NCI-H1092 treated with DMSO at 0.1 percent for 48 hours (cell line): Measurements from ENCODE around the gene ZBTB45.

Experiments used
- DNase-seq: peaks from one replicate; lab custom pipeline; 2025; lab: John Stamatoyannopoulos, UW

The ZBTB45 gene

GRCh38 chr19:58538257-58539168 is 18.9 kb upstream of the ZBTB45 start:
- DNase-seq = no peak

DNA sequence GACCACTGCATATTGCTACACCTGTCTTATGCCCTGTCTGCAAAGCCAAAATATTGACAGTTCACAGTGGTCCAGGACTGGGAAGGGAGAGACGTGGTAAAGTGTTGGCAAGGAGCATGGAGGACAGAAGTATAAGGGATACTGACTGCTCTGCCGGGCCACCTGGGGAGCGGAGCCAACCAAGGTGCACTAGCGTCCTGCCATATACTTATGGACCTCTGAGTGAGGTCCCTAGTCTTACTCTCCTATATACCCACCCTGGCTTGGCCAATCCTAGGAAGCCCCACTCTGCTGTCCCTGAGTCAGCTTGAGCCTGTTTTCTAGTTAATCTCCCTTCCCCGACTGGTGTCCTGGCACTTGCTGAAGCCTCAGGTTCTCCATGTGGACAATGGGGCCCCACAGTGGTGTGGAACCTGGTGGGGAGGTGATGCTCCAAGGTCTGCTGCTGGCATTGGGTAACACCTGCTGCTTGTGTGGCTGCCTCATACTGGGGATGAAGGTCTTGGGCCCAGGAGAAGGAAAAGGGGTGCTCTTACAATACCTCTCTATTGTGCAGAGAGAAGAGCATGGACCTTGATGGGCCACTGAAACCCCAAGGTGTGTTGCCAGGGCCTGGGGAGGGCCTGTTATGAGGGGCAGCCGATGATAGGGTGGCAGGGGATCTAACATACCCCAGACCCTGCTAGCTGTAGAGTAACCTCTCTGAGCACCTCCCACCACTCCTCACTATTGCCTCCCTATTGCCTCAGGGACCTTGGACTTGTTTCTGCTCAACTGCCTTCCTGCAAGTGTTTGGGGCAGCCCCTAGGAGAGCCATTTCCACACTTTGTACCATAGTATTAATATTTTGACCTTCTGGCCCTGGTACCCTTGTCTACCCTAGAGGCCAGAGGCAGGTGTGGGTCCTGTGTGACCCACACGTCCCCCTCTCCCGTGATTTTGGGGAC is 17.5 kb upstream of the ZBTB45 start:
- no peak for DNase-seq

DNA sequence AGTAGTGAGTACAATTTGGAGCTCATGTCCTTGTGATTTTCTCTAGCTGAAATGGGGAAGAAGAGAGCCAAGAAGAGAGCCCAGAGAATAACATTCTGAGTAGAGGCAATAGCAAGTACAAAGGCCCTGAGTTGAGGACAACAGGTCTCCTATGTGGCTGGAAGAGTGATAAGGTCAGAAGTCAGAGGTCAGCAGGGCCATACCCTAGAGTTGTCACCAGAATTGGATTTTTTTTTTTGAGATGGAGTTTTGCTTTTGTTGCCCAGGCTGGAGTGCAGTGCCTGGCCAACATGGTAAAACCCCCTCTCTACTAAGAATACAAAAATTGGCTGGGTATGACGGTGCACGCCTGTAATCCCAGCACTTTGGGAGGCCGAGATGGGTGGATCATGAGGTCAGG is 16.2 kb upstream of the ZBTB45 start:
- no peak for DNase-seq

DNA sequence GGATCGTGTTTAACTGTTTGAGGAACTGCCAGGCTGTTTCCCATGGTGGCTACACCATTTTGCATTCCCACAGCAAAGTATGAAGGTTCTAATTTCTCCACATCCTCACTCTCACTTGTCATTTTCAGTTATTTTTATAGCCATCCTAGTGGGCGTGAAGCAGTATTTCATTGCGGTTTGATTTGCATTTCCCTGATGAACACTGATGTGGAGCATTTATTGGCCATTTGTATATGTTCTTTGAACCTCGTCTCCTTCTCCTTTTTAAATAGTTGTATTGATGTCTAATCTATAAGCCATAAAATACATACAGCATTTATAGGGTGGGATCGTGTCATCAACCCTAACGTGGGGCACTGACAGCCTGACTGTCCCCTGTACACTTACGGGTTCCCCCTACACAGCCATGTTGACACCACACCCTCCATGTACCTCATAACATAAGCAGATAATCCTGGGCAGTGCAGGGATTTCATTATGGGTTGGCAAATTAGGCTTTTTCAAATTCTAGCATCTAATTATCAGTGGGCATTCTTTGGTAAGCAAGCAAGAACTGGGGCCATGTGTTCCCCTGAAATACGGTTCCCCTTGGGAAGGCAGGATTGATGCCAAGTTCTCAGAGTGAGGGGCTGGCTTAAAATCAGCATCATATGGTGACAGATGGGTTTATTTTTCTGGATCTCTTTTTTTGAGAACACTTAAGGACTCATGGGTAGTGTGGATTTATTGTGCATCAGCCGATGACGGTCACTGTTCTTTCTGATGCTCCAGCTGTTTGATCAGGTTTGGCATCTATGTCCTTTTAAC is 11.6 kb upstream of the ZBTB45 start:
- no peak for DNase-seq

DNA sequence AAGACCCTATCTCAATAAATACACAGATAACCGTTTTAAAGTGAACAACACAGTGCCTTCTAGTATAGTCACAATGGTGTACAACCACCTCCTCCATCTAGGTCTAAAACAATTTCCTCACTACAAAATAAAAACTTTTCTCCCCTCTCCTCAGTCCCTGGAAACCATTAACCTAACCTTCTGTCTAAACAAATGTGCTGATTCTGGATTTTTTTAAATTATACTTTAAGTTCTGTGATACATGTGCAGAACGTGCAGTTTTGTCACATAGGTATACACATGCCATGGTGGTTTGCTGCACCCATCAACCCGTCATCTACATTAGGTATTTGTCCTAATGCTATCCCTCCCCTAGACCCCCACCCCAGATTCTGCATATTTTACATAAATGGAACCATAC is 9.8 kb upstream of the ZBTB45 start:
- DNase-seq = no peak

DNA sequence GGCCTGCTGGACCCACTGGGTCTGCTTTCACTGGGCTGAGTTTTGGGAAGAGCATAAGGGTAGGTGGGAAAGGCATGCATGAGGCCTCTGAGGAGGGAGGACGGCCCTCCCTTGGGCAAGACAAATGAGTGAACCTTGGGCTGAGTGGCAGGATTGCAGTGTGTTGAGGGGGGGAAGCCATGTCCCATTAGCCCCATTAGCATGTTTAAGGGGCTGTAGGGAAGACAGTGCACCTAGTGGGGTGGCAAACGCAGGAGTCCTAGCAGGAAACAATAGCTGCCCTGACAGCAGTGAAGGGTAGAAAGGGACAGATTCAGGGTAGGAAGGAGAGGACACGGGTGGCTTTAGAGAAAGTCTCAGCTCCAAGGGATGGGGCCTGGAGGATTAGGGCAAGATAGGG is 3.1 kb upstream of the ZBTB45 start:
- no peak for DNase-seq

DNA sequence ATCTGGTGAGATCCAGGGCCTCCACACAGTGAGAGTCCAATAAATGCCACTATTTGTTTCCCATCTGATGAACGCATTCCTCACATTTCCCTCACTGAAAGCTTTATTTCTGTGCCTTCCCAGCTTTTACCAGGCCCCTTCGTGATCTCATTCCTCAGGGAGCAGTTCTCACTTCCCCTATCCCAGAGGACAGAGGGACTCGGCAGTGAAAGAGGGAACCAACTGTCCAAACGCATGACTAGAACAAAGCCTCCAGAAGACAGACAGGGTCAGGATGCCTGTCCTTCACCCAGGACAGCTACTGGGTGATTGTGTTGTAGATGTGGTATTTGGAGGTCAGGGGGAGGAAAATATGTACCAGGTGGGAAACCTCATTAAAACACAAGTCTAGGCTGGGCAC is 2.0 kb upstream of the ZBTB45 start:
- no peak for DNase-seq

DNA sequence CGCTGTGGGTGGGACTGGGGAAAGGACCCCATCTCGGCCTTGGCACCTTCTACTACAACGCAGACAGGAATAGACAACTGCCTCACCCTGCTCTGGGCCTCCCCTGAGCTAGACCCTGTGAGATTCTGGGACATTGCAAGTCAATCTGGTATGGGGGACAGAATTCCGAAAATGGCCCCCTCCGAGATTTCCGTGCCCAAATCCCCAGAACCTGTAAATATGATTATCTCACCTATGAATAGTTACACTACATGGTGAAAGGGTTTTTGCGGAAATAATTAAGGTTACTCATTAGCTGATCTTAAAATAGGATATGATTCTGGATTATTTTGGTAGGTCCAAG is 618 bp upstream of the ZBTB45 start:
- DNase-seq = no peak

GRCh38 chr19:58519087-58519354 is 589 bp downstream of the ZBTB45 start:
- peak; percentile 54 for DNase-seq

DNA sequence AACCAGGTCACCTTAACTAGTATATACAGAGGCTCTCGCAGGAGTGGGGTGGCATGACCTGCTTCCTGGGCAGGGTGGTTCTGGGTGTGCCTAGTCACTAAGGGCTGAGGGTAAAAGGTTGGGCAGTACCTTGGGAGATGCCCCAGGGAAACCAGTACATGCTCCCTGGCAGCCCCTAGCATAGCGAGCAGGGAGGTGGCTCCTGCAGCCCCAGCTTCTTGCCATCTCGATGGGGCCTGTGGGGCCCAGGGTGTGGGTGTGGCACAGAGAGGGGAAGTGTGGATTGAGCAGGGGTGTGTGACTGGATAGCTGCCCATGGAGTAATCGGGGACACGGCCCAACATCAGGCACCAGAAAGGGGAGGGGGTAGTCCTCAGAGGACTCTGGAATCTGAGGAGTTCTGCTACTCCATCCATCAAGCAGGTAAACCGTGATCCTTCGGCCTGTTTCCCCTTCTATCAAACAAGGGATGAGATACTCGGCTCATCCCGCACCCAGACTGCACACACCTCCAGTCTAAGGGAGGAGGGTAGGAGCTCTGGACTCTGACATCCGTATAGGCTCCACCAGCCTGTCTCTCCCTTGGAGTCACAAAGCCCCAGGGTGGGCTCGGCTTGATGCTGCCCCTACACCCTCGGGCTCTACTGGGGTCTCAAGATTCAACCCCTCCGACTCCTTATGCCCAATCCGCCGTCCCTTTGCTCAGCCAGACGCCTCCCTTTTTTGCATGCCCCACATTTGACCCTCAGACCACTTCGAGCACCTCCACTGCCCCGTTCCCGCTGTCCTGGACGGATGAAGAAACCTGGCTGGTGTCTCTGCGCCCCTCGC is 1.1 kb downstream of the ZBTB45 start:
- no peak for DNase-seq

- DNase-seq = no peak
Measured at GRCh38 chr19:58516964-58517833, 2.4 kb downstream of the ZBTB45 start.

GRCh38 chr19:58516246-58516836 is 3.3 kb downstream of the ZBTB45 start:
- no peak for DNase-seq

- no peak for DNase-seq
Measured at GRCh38 chr19:58515259-58515658, 4.4 kb downstream of the ZBTB45 start.

DNA sequence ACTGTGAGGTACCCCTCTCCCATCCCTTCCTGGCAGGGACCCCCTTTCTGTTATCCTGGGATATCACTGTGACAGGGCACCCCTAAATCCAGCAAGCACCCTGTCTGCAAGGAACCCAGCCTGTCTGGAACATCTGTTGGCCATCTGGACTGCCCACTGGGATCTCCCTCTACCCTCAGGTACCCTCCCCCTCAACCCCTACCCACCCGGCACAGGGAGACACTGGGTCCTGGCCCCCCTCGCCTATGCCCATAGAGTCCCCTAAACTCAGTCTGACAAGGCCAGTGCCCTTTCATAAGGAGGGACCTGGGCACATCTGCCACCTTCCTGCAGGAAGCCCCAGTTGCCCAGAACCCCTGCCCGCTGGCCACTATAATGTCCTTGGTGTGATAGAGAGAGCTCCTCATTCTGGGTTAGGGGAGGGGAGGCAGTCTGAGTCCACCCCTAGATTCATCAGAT is 5.0 kb downstream of the ZBTB45 start:
- DNase-seq = no peak

DNA sequence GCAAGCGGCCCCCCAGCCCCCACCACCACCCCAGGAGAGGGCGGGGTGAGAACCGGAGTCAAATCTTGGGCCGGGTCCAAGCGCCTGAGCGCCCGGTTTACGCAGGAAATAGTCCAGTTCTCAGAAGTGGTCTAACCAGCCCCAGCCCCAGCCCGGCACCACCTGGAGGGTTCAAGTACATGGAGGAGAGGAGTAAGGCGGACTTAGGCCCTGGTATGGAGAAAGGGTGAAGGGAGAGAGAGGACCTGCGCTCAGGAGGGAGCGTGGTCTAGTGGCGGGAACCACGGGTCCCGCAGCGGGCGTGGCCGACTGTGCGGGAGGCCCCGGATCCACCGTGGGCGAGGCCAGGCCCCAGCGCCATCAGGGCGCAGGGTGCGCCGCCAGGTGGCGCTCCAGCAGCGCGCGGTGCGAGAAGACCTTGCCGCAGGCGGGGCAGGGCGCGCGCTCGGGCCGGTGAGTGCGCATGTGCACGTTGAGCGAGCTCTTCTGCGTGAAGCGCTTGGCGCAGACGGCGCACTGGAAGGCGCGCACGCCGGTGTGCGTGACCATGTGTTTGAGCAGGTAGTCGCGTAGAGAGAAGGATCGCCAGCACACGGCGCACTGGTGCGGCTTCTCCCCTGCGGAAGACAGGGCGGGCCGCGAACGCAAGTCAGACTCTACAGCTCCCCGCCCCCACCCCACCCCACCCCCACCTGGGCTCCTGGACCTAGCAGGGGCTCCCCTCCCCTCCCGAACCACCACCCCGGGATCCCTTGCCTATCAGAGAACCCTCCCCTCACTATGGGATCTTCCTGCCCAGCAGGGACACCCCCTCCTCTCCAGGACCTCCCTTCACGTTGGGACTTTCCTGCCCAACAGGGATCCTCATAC is 5.7 kb downstream of the ZBTB45 start:
- peak; percentile 81 for DNase-seq

- no peak for DNase-seq
Measured at GRCh38 chr19:58513213-58513693, 6.4 kb downstream of the ZBTB45 start.

- DNase-seq = no peak
Measured at GRCh38 chr19:58511353-58512208, 8.0 kb downstream of the ZBTB45 start, which contains the start of gene SLC27A5. TSS of gene SLC27A5 (minus strand) at chr19:58511992. CDS start at chr19:58511955, 37 bp downstream.
